KMS-11 (cell line): ENCODE data around the gene CCL22.
"Not testable (repeated sequence)": the region's sequence is repeated elsewhere in the genome, so short reads cannot be mapped to it uniquely, and the experiment has no call there.

Source experiments
- H2AFZ ChIP-seq: fragments of 200-600 bp; sonication (generic); 2 replicates; pipeline ENCODE4 v1.6.1; 2016; ENCODE audit warnings: antibody characterized with exemption, mixed run types, low read depth
- H3K27ac ChIP-seq: fragments of 200-600 bp; sonication (generic); 2 replicates; pipeline ENCODE4 v1.6.1; 2016; ENCODE audit warnings: mild to moderate bottlenecking, mixed run types
- H3K27me3 ChIP-seq: fragments of 200-600 bp; sonication (generic); 2 replicates; pipeline ENCODE4 v1.6.1; 2017; ENCODE audit warnings: mild to moderate bottlenecking, low read depth, mixed run types, moderate library complexity; ENCODE audit not compliant: insufficient read depth
- H3K36me3 ChIP-seq: fragments of 200-600 bp; sonication (generic); 2 replicates; pipeline ENCODE4 v1.6.1; 2017; ENCODE audit warnings: mild to moderate bottlenecking, mixed run types; ENCODE audit not compliant: insufficient read depth
- H3K4me1 ChIP-seq: fragments of 200-600 bp; sonication (generic); 2 replicates; pipeline ENCODE4 v1.6.1; 2016; ENCODE audit warnings: mild to moderate bottlenecking, low read depth, mixed run types; ENCODE audit not compliant: poor library complexity, severe bottlenecking
- H3K4me2 ChIP-seq: fragments of 200-600 bp; sonication (generic); 2 replicates; pipeline ENCODE4 v1.7.0; 2016; ENCODE audit warnings: mild to moderate bottlenecking, mixed run types
- H3K4me3 ChIP-seq: fragments of 200-600 bp; sonication (generic); IDR thresholded peaks from 2 replicates; pipeline ENCODE4 v1.6.1; 2017; ENCODE audit warnings: low read depth, low read length, mixed read lengths; ENCODE audit not compliant: insufficient read depth
- H3K79me2 ChIP-seq: fragments of 200-600 bp; sonication (generic); 2 replicates; pipeline ENCODE4 v1.6.1; 2016; ENCODE audit warnings: low read depth, mixed run types; ENCODE audit not compliant: insufficient read depth
- H3K9ac ChIP-seq: fragments of 200-600 bp; sonication (generic); 2 replicates; pipeline ENCODE4 v1.6.1; 2016; ENCODE audit warnings: mild to moderate bottlenecking, mixed run types
- H4K20me1 ChIP-seq: fragments of 200-600 bp; sonication (generic); 2 replicates; pipeline ENCODE4 v1.6.1; 2016; ENCODE audit warnings: mild to moderate bottlenecking, mixed run types; ENCODE audit not compliant: insufficient read depth
- TF ChIP-seq, protein P1 (sequence below): fragments of 200-600 bp; sonication (generic); conservative IDR thresholded peaks from 2 replicates; pipeline ENCODE4 v1.6.1; 2017; ENCODE audit warnings: low read depth, mild to moderate bottlenecking, antibody characterized with exemption, low read length, moderate library complexity, mixed read lengths

The CCL22 gene

DNA sequence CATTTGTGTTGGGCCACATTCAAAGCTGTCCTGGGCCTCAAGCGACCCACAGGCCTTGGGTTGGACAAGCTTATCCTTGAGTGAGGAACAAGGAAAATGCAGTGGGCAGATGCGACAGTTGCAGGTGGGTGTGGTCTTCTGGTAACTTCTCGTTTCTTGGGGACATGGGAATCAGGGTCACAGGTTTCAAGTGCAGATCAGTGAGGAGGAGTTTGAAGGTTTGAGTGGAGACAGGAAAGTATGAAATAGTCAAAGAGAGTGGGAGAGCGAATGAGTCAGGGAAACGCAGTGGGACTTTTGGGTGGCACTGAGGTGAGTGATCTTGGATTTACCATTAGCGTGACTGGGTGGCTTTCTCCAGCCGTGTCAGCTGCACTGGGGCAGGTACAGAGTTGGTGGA lies 15.4 kb upstream of the CCL22 start:
- H3K9ac ChIP-seq, result no peak overlapping the region
- H3K4me1 ChIP-seq, result no peaks in the 10 kb centered on the region
- H3K27me3 ChIP-seq, result no peaks in the 10 kb centered on the region
- H2AFZ ChIP-seq, result no peak overlapping the region
- H3K36me3 ChIP-seq, result no peaks in the 10 kb centered on the region
- H4K20me1 ChIP-seq, result no peaks in the 10 kb centered on the region
- H3K79me2 ChIP-seq, result no peaks in the 10 kb centered on the region
- no peak overlapping the region for H3K4me2 ChIP-seq
- no peak overlapping the region for H3K27ac ChIP-seq
- TF ChIP-seq, protein P1, sequence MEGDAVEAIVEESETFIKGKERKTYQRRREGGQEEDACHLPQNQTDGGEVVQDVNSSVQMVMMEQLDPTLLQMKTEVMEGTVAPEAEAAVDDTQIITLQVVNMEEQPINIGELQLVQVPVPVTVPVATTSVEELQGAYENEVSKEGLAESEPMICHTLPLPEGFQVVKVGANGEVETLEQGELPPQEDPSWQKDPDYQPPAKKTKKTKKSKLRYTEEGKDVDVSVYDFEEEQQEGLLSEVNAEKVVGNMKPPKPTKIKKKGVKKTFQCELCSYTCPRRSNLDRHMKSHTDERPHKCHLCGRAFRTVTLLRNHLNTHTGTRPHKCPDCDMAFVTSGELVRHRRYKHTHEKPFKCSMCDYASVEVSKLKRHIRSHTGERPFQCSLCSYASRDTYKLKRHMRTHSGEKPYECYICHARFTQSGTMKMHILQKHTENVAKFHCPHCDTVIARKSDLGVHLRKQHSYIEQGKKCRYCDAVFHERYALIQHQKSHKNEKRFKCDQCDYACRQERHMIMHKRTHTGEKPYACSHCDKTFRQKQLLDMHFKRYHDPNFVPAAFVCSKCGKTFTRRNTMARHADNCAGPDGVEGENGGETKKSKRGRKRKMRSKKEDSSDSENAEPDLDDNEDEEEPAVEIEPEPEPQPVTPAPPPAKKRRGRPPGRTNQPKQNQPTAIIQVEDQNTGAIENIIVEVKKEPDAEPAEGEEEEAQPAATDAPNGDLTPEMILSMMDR, result no peak
- H3K4me3 ChIP-seq, result no peak overlapping the region

- H3K27me3 ChIP-seq, H3K36me3 ChIP-seq, H3K4me3 ChIP-seq, H4K20me1 ChIP-seq, H2AFZ ChIP-seq, H3K4me1 ChIP-seq, H3K9ac ChIP-seq, H3K79me2 ChIP-seq, H3K27ac ChIP-seq, H3K4me2 ChIP-seq: not testable (repeated sequence)
Observed at GRCh38 chr16:57344094-57344493, 14.5 kb upstream of the CCL22 start.

- Histone ChIP-seq H3K9ac (no peak overlapping the region), H3K36me3 (no peaks in the 10 kb centered on the region), H3K4me2 (no peak overlapping the region), H3K4me3 (no peak overlapping the region), H3K27ac (no peak overlapping the region), H3K4me1 (no peaks in the 10 kb centered on the region), H3K79me2 (no peaks in the 10 kb centered on the region), H3K27me3 (no peaks in the 10 kb centered on the region), H2AFZ (no peak overlapping the region), H4K20me1 (no peaks in the 10 kb centered on the region)
- TF ChIP-seq, protein P1, result no peak
Observed at GRCh38 chr16:57345021-57345420, 13.6 kb upstream of the CCL22 start.

DNA sequence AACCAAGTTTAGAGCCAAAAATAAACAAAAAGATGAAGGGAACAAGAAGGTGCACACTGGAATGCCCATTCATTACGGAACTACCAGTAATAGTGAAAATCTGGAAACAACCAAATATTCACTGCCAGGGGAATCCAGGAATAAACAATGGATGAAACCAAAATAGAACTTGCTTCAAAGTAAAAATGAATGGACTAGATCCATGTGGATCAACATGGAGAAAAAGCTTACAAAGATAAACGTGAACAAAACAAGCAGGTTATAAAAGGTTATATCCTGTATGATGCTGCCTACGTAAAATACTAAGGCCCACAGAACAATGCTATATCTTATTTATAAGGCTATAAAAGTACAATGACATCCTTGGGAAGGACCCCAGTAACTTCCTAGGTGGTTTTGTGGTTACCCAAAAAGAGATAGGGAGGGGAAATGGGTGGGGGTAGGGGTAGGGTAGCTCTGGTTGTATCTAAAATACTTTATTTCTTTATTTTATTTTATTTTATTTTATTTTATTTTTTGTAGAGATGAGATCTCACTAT lies 12.8 kb upstream of the CCL22 start:
- H3K36me3 ChIP-seq, result no peaks in the 10 kb centered on the region
- no peaks in the 10 kb centered on the region for H3K79me2 ChIP-seq
- no peak overlapping the region for H3K4me3 ChIP-seq
- no peaks in the 10 kb centered on the region for H3K27me3 ChIP-seq
- no peaks in the 10 kb centered on the region for H3K4me1 ChIP-seq
- H3K27ac ChIP-seq, result no peak overlapping the region
- H3K9ac ChIP-seq, result no peak overlapping the region
- H2AFZ ChIP-seq, result no peak overlapping the region
- no peak overlapping the region for H3K4me2 ChIP-seq
- TF ChIP-seq, protein P1, result no peak
- H4K20me1 ChIP-seq, result no peaks in the 10 kb centered on the region

GRCh38 chr16:57347858-57348257 lies 10.7 kb upstream of the CCL22 start:
- Histone ChIP-seq H3K79me2 (no peaks in the 10 kb centered on the region), H3K36me3 (no peaks in the 10 kb centered on the region), H3K4me2 (no peak overlapping the region), H3K27me3 (no peaks in the 10 kb centered on the region), H3K9ac (no peak overlapping the region), H2AFZ (no peak overlapping the region), H3K4me3 (no peak overlapping the region), H3K4me1 (no peaks in the 10 kb centered on the region), H3K27ac (no peak overlapping the region), H4K20me1 (no peaks in the 10 kb centered on the region)
- TF ChIP-seq, protein P1, result no peak
